HEK293 (cell line): ENCODE data around the gene ZSCAN12.

Experiments used
- SP7 ChIP-seq: fragments of 450-650 bp; formaldehyde crosslinking; IDR thresholded peaks from 2 replicates; pipeline ENCODE4 v1.5.1; 2016; ENCODE audit warnings: missing biosample characterization, missing genetic modification characterization
- ZEB2 ChIP-seq: fragments of 450-650 bp; formaldehyde crosslinking; IDR thresholded peaks from 2 replicates; pipeline ENCODE4 v1.5.1; 2016; ENCODE audit warnings: missing biosample characterization, missing genetic modification characterization
- ZFHX2 ChIP-seq: fragments of 450-650 bp; formaldehyde crosslinking; conservative IDR thresholded peaks from 2 replicates; pipeline ENCODE4 v1.5.1; 2016; ENCODE audit warnings: missing biosample characterization, missing genetic modification characterization
- ZNF148 ChIP-seq: fragments of 450-650 bp; formaldehyde crosslinking; IDR thresholded peaks from 2 replicates; pipeline ENCODE4 v1.5.0; 2017; ENCODE audit warnings: missing biosample characterization, missing genetic modification characterization, borderline replicate concordance
- ZNF354C ChIP-seq: fragments of 450-650 bp; formaldehyde crosslinking; IDR thresholded peaks from 2 replicates; pipeline ENCODE4 v1.5.1; 2016; ENCODE audit warnings: missing biosample characterization, missing genetic modification characterization, low read depth, borderline replicate concordance
- ZNF398 ChIP-seq: fragments of 450-650 bp; formaldehyde crosslinking; IDR thresholded peaks from 2 replicates; pipeline ENCODE4 v1.5.1; 2017; ENCODE audit warnings: missing biosample characterization, missing genetic modification characterization
- ZNF544 ChIP-seq: fragments of 450-650 bp; formaldehyde crosslinking; IDR thresholded peaks from 2 replicates; pipeline ENCODE4 v1.5.0; 2017; ENCODE audit warnings: missing biosample characterization, missing genetic modification characterization
- ZNF645 ChIP-seq: fragments of 450-650 bp; formaldehyde crosslinking; IDR thresholded peaks from 2 replicates; pipeline ENCODE4; 2016; ENCODE audit warnings: missing biosample characterization, missing genetic modification characterization
- ZNF654 ChIP-seq: fragments of 450-650 bp; formaldehyde crosslinking; IDR thresholded peaks from 2 replicates; pipeline ENCODE4 v1.5.1; 2016; ENCODE audit warnings: low read depth, missing biosample characterization, missing genetic modification characterization
- ZNF670 ChIP-seq: fragments of 450-650 bp; formaldehyde crosslinking; IDR thresholded peaks from 2 replicates; pipeline ENCODE4 v1.5.1; 2016; ENCODE audit warnings: missing biosample characterization, missing genetic modification characterization, low read depth
- TF ChIP-seq, protein P1 (sequence below): fragments of 450-650 bp; formaldehyde crosslinking; IDR thresholded peaks from 2 replicates; pipeline ENCODE4 v1.5.1; 2016; ENCODE audit warnings: missing biosample characterization, missing genetic modification characterization
- TF ChIP-seq, protein P2 (sequence below): fragments of 450-650 bp; formaldehyde crosslinking; IDR thresholded peaks from 2 replicates; pipeline ENCODE4 v1.5.1; 2016; ENCODE audit warnings: missing biosample characterization, missing genetic modification characterization

Gene ZSCAN12

GRCh38 chr6:28355743-28356665 is 43.5 kb downstream of the ZSCAN12 start (continued):
- TF ChIP-seq ZNF670 (tag by site-specific recombination) (no peak), ZNF398 (tag by site-specific recombination) (no peak), ZNF645 (tag by site-specific recombination) (no peak), ZNF544 (tag by site-specific recombination) (no peak), ZFHX2 (tag by site-specific recombination) (peak; percentile 28; the same call in 1 of the 2 replicates), ZNF354C (tag by site-specific recombination) (no peak), ZEB2 (tag by site-specific recombination) (peak; percentile 68; the same call in 1 of the 2 replicates), ZNF654 (tag by site-specific recombination) (peak; percentile 97), SP7 (tag by site-specific recombination) (no peak), ZNF148 (no peak)
- TF ChIP-seq, protein P1, sequence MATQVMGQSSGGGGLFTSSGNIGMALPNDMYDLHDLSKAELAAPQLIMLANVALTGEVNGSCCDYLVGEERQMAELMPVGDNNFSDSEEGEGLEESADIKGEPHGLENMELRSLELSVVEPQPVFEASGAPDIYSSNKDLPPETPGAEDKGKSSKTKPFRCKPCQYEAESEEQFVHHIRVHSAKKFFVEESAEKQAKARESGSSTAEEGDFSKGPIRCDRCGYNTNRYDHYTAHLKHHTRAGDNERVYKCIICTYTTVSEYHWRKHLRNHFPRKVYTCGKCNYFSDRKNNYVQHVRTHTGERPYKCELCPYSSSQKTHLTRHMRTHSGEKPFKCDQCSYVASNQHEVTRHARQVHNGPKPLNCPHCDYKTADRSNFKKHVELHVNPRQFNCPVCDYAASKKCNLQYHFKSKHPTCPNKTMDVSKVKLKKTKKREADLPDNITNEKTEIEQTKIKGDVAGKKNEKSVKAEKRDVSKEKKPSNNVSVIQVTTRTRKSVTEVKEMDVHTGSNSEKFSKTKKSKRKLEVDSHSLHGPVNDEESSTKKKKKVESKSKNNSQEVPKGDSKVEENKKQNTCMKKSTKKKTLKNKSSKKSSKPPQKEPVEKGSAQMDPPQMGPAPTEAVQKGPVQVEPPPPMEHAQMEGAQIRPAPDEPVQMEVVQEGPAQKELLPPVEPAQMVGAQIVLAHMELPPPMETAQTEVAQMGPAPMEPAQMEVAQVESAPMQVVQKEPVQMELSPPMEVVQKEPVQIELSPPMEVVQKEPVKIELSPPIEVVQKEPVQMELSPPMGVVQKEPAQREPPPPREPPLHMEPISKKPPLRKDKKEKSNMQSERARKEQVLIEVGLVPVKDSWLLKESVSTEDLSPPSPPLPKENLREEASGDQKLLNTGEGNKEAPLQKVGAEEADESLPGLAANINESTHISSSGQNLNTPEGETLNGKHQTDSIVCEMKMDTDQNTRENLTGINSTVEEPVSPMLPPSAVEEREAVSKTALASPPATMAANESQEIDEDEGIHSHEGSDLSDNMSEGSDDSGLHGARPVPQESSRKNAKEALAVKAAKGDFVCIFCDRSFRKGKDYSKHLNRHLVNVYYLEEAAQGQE (tag by site-specific recombination): peak; percentile 46; the same call in 1 of the 2 replicates
- TF ChIP-seq, protein P2, sequence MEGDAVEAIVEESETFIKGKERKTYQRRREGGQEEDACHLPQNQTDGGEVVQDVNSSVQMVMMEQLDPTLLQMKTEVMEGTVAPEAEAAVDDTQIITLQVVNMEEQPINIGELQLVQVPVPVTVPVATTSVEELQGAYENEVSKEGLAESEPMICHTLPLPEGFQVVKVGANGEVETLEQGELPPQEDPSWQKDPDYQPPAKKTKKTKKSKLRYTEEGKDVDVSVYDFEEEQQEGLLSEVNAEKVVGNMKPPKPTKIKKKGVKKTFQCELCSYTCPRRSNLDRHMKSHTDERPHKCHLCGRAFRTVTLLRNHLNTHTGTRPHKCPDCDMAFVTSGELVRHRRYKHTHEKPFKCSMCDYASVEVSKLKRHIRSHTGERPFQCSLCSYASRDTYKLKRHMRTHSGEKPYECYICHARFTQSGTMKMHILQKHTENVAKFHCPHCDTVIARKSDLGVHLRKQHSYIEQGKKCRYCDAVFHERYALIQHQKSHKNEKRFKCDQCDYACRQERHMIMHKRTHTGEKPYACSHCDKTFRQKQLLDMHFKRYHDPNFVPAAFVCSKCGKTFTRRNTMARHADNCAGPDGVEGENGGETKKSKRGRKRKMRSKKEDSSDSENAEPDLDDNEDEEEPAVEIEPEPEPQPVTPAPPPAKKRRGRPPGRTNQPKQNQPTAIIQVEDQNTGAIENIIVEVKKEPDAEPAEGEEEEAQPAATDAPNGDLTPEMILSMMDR (tag by site-specific recombination): peak; percentile 50; the same call in 1 of the 2 replicates
